ENCODE results near the gene GRIP2. TPM values are rescaled to one million over a fixed set of nuclear protein-coding genes. Genes with fewer than 3 reads are reported as not detected.

The GRIP2 gene
- total RNA-seq, 2 donors from 2014 or later = 0.47 to 0.53 TPM

DNA sequence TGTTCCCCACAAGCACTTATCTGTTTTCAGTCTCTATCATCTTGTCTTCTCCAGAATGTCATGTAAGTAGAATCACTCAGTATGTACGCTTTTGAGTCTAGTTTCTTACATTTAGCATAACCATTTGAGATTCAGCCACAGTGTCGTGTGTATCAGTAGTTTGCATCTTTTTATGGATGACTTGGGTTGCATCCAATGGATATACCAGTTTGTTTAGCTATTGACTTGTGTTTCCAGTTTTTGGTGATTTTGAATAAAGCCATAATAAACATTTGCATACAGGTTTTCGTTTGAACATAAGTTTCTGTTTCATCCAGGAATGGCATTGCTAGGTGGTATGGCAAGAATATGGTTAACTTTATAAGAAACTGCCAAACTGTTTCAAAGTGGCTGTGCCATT is 12.1 kb downstream of the GRIP2 start:
- no peak for TF ChIP-seq CTCF (IDR thresholded peaks at IDR 0.05)
- no peaks in the 10 kb centered on the region for H3K9me3 ChIP-seq
- no peak overlapping the region for H3K27ac ChIP-seq
- intact Hi-C loops (cut with DNase I) = no loop called here
- H3K4me3 ChIP-seq = no peak overlapping the region
- H3K9ac ChIP-seq (ENCODE audit: low read depth in 2 of 2, low read length in 2 of 2) = no peak overlapping the region
- no peaks in the 10 kb centered on the region for H3K4me1 ChIP-seq
- DNase-seq = no peak
- H3K36me3 ChIP-seq = no peaks in the 10 kb centered on the region
- H3K27me3 ChIP-seq = no peaks in the 10 kb centered on the region

DNA sequence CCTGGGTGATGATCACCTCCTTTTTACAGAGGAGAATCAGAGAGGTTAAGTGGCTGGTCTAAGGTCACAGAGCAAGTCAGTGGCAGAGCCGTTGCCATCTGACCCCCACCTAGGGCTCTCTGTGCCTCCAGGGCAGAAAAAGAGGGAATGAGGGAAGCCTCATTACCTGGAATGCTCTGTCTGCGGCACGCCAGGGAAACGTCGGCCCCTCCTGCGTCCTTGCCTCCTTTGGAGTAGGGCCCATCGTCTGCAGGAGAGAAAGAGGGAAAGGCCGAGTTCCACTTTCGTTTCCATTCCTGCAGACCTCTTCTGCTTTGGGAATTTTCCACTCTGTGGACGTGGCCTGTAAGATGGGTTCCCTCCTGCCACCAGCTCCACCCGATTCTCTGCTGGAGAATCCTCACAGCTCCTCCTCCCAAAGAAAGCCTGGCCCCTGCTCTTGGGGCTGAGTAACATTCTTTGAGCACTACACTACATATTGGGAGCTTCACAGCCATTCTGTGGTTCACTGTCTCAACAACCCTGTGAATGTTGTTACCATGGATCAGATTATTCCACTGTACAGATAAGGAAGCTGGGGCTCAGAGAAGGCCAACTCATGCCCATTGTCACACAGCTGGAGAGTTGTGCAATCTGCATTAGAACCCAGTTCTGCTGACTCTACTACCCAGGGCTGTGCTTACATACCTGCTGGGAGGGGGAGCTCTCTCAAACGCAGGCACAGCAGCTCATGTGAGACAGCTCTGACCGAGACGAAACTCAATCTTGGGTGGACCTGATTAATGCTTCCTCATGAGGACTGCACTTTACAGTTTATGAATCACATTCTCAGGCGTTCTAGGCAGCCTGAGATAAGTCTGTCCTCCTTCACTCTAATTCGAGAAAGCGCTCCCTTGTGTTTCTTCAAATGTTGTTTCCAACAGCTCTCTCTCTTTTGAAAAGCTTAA is 14.2 kb downstream of the GRIP2 start:
- H3K9ac ChIP-seq (ENCODE audit: low read depth in 2 of 2, low read length in 2 of 2) = peak overlapping the region in 1 of 2 donors; percentile 19
- H3K4me3 ChIP-seq = no peak overlapping the region
- DNase-seq = no peak
- no peak for TF ChIP-seq CTCF (IDR thresholded peaks at IDR 0.05)
- H3K4me1 ChIP-seq = no peaks in the 10 kb centered on the region
- no peak overlapping the region for H3K27ac ChIP-seq
- intact Hi-C loops (cut with DNase I) = no loop called here
- no peaks in the 10 kb centered on the region for H3K36me3 ChIP-seq
- H3K9me3 ChIP-seq = no peaks in the 10 kb centered on the region
- no peaks in the 10 kb centered on the region for H3K27me3 ChIP-seq

DNA sequence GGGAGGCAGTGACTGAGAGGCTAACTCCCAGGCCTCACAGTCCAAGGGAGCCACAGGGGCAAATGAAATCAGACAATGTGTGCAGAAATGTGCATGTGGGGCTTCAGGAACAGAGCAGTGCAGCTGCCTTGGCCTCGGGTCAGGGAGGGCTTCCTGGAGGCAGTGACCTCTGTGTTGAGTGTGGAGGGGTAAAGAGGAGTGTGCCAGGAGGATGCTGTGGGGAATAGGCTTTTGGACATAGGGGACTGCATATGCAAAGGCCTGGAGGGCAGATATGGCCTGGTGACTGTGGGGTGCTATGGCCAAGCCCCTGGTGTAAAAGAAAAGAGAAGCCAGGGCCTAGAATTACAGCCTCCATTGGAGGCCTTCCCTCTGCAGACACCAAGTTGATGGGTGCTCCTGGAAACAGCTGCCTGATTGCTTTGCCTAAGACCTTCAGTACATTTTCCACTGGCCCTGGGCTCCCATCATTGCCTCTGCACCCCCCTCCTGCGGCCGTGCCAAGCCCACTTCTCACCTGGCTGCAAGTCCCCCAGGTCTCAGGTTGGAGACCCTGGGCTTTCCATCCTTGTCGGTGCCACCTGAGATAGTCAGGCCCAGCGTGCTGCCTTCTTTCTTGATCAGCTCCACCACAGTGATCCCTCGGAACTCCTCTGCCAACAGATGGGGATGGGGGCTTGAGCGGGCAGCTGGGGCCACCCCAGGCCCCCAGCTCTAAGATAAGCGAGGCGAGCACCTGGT is 15.1 kb downstream of the GRIP2 start:
- no peak for TF ChIP-seq CTCF (IDR thresholded peaks at IDR 0.05)
- intact Hi-C loops (cut with DNase I) = no loop called here
- Histone ChIP-seq H3K9me3 (no peaks in the 10 kb centered on the region), H3K27me3 (no peaks in the 10 kb centered on the region), H3K4me3 (no peak overlapping the region), H3K9ac (ENCODE audit: low read depth in 2 of 2, low read length in 2 of 2) (peak overlapping the region in 1 of 2 donors; percentile 19), H3K36me3 (no peaks in the 10 kb centered on the region), H3K27ac (no peak overlapping the region), H3K4me1 (no peaks in the 10 kb centered on the region)
- DNase-seq = no peak

DNA sequence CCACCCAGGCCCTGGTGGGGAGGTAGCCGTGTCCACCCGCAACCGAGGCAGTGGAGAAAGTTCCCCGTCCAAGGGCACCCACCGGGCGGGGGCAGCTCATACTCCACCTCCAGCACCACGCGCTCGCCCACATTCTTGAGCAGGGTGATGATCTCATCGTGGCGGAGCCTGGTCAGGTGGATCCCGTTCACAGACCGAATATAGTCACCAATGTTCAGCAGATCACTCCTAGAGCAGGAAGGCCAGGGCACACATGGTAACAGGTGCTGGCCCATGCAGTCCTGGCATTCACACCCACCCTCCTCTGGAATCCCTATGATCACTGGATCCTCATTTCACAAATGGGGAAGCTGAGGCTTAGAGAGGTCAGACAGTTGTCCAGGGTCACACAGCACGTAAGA is 15.8 kb downstream of the GRIP2 start:
- no peak overlapping the region for H3K27ac ChIP-seq
- no peak for TF ChIP-seq CTCF (IDR thresholded peaks at IDR 0.05)

DNA sequence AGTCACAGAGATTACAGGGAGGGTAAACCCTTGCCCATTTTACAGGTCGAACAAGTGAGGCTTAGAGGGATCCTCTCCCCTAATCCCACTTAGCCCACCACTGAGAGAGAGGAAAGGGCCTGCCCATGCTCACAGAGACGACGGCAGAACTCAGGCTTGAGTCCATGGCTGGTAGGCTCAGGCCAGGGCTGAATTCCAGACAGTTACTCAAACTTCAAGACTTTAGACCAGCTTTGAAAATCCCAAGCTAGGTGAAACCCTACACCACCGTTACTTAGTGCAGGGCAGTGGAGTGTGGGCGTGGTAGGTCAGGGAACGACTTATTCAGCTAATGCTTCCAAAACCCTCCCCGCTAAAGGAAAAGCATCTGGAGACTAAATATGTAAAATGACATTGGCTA is 16.4 kb downstream of the GRIP2 start:
- no peak overlapping the region for H3K9ac ChIP-seq (ENCODE audit: low read depth in 2 of 2, low read length in 2 of 2)
- no peak for TF ChIP-seq CTCF (IDR thresholded peaks at IDR 0.05)
- no peak overlapping the region for H3K4me3 ChIP-seq
- H3K27ac ChIP-seq = no peak overlapping the region
- no peaks in the 10 kb centered on the region for H3K36me3 ChIP-seq
- no peaks in the 10 kb centered on the region for H3K9me3 ChIP-seq
- H3K4me1 ChIP-seq = no peaks in the 10 kb centered on the region
- intact Hi-C loops (cut with DNase I) = no loop called here
- no peak for DNase-seq
- no peaks in the 10 kb centered on the region for H3K27me3 ChIP-seq

More for the DNA sequence above, 15.8 kb downstream of the GRIP2 start:
- Histone ChIP-seq H3K9ac (ENCODE audit: low read depth in 2 of 2, low read length in 2 of 2) (no peak overlapping the region), H3K27me3 (no peaks in the 10 kb centered on the region), H3K9me3 (no peaks in the 10 kb centered on the region), H3K4me3 (no peak overlapping the region), H3K4me1 (no peaks in the 10 kb centered on the region), H3K36me3 (no peaks in the 10 kb centered on the region)
- intact Hi-C loops (cut with DNase I) = no loop called here
- no peak for DNase-seq
